IgD-negative memory B cell (primary cell): ENCODE measurements around the gene CSGALNACT2. TPM values are rescaled to one million over a fixed set of nuclear protein-coding genes. Genes with fewer than 3 reads are reported as not detected.

ENCODE experiments used
- H3K27ac Mint-ChIP-seq, 3 donors: one replicate each; pipeline ENCODE4 v1.8.0; 2020 to 2022; ENCODE audit warnings: mild to moderate bottlenecking in 3 of 3, mixed read lengths in 3 of 3, moderate library complexity in 1 of 3
- H3K27me3 Mint-ChIP-seq: one replicate; pipeline ENCODE4 v1.8.0; 2021; ENCODE audit warnings: mixed read lengths
- H3K36me3 Mint-ChIP-seq: one replicate; pipeline ENCODE4 v1.8.0; 2020; ENCODE audit warnings: mild to moderate bottlenecking, mixed read lengths
- H3K4me1 Mint-ChIP-seq, 3 donors: one replicate each; pipeline ENCODE4 v1.8.0; 2020 to 2022; ENCODE audit warnings: mixed read lengths in 3 of 3, mild to moderate bottlenecking in 1 of 3
- H3K4me3 Mint-ChIP-seq, 4 donors: one replicate each; pipeline ENCODE4 v1.8.0; 2020 to 2022; ENCODE audit warnings: mild to moderate bottlenecking in 4 of 4, mixed read lengths in 4 of 4, moderate library complexity in 3 of 4
- H3K9me3 Mint-ChIP-seq, 3 donors: one replicate each; pipeline ENCODE4 v1.8.0; 2020 to 2021; ENCODE audit warnings: mixed read lengths in 3 of 3, mild to moderate bottlenecking in 1 of 3
- polyA plus RNA-seq: library from polyadenylated mRNA; unstranded; fragments of 300-500 nt; fragmentation: Illumina TruSeq; gene quantifications from one replicate; pipeline ENCODE4 v1.2.3, GENCODE V29; 2021

Gene CSGALNACT2
- polyA plus RNA-seq, 1 donor from 2014 or later: 12.2 TPM

DNA sequence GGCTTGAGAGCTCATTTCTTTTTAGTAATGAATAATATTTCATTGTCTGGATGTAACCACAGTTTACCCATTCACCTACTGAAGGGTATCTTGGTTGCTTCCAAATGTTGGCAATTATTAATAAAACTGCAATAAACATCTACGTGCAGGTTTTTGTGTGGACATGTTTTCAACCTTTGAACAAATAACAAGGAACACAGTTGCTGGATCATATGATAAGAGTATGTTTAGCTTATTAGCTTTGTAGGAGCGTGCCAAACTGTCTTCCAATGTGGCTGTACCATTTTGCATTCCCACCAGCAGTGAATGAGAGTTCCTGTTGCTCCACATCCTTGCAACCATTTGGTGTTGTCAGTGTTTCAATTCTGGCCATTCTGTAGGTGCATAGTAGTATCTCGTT is 49.0 kb downstream of the CSGALNACT2 start:
- Mint-ChIP-seq H3K27ac (no peak overlapping the region), H3K27me3 (no peaks in the 10 kb centered on the region), H3K4me3 (no peak overlapping the region), H3K9me3 (peaks cover 0 to 1% (median 0%) of the 10 kb centered on the region in 3 donors), H3K4me1 (peaks cover 0 to 2% (median 0%) of the 10 kb centered on the region in 3 donors), H3K36me3 (peaks cover 24% of the 10 kb centered on the region)

- Mint-ChIP-seq H3K4me1 (peaks cover 0 to 2% (median 0%) of the 10 kb centered on the region in 3 donors), H3K36me3 (peaks cover 18% of the 10 kb centered on the region), H3K27ac (no peak overlapping the region), H3K9me3 (peaks cover 0 to 1% (median 0%) of the 10 kb centered on the region in 3 donors), H3K27me3 (no peaks in the 10 kb centered on the region), H3K4me3 (no peak overlapping the region)
Observed at GRCh38 chr10:43188702-43189101, 50.5 kb downstream of the CSGALNACT2 start.

DNA sequence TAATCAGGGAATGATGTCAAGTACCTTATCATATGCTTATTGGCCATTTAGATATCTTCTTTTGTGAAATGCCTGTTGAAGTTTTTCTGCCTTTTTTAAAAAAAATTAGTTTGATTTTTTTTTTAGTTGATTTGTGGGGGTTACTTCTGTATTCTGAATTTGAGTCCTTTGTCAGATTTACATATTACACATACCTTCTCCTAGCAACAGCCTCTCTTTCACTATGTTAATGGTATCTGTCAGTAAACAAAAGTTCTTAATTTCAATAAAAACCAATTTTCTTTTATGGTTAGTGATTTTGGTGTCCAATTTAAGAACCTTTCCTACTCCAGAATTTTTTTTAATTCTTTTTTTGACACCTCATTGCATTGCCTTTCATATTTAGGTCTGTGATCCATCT is 52.0 kb downstream of the CSGALNACT2 start:
- no peaks in the 10 kb centered on the region for H3K27me3 Mint-ChIP-seq
- H3K27ac Mint-ChIP-seq: no peak overlapping the region
- H3K4me3 Mint-ChIP-seq: no peak overlapping the region
- H3K9me3 Mint-ChIP-seq: peaks cover 0 to 1% (median 0%) of the 10 kb centered on the region in 3 donors
- H3K36me3 Mint-ChIP-seq: peaks cover 13% of the 10 kb centered on the region
- H3K4me1 Mint-ChIP-seq: peaks cover 0 to 2% (median 0%) of the 10 kb centered on the region in 3 donors

GRCh38 chr10:43190775-43191174 is 52.5 kb downstream of the CSGALNACT2 start:
- peaks cover 0 to 1% (median 0%) of the 10 kb centered on the region in 3 donors for H3K4me1 Mint-ChIP-seq
- no peak overlapping the region for H3K27ac Mint-ChIP-seq
- H3K27me3 Mint-ChIP-seq: no peaks in the 10 kb centered on the region
- no peak overlapping the region for H3K4me3 Mint-ChIP-seq
- peaks cover 0 to 1% (median 0%) of the 10 kb centered on the region in 3 donors for H3K9me3 Mint-ChIP-seq
- H3K36me3 Mint-ChIP-seq: peaks cover 11% of the 10 kb centered on the region

GRCh38 chr10:43192884-43193283 is 54.6 kb downstream of the CSGALNACT2 start:
- peaks cover 0 to 1% (median 0%) of the 10 kb centered on the region in 3 donors for H3K4me1 Mint-ChIP-seq
- no peak overlapping the region for H3K27ac Mint-ChIP-seq
- no peak overlapping the region for H3K4me3 Mint-ChIP-seq
- H3K36me3 Mint-ChIP-seq: peaks cover 2% of the 10 kb centered on the region
- H3K27me3 Mint-ChIP-seq: no peaks in the 10 kb centered on the region
- H3K9me3 Mint-ChIP-seq: no peaks in the 10 kb centered on the region

- Mint-ChIP-seq H3K27ac (no peak overlapping the region), H3K27me3 (peaks cover 1% of the 10 kb centered on the region), H3K4me1 (peaks cover 0 to 1% (median 0%) of the 10 kb centered on the region in 3 donors), H3K9me3 (no peaks in the 10 kb centered on the region), H3K4me3 (no peak overlapping the region), H3K36me3 (peaks cover 2% of the 10 kb centered on the region)
Observed at GRCh38 chr10:43193496-43194080, 55.3 kb downstream of the CSGALNACT2 start.

- Mint-ChIP-seq H3K36me3 (peaks cover 2% of the 10 kb centered on the region), H3K4me1 (peaks cover 0 to 1% (median 0%) of the 10 kb centered on the region in 3 donors), H3K27ac (no peak overlapping the region), H3K27me3 (peaks cover 1% of the 10 kb centered on the region), H3K4me3 (peak overlapping the region in 1 of 4 donors; percentile 28), H3K9me3 (no peaks in the 10 kb centered on the region)
Observed at GRCh38 chr10:43194266-43194665, 56.0 kb downstream of the CSGALNACT2 start.

DNA sequence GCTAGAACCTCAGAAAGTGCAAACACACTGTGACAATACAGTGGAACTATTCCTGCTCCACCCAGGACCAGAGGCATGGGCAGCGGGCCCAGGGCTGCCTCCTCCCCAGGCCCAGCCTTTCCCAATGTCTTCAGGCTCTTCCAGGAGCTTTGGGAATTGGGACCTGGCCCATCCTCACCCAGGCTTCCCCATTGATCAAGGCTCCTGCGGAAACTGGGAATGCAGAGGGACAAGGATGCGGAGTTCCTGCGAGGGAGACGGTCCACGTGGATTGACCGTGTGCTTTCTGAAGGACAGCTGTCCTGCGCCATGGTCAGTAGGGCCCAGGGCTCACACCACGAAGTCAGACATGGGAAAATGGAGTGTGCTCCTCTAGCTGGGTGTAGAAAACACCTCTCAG is 56.6 kb downstream of the CSGALNACT2 start:
- Mint-ChIP-seq H3K9me3 (no peaks in the 10 kb centered on the region), H3K27me3 (peaks cover 1% of the 10 kb centered on the region), H3K4me1 (peaks cover 0 to 1% (median 0%) of the 10 kb centered on the region in 3 donors), H3K36me3 (peaks cover 2% of the 10 kb centered on the region), H3K4me3 (no peak overlapping the region), H3K27ac (no peak overlapping the region)

DNA sequence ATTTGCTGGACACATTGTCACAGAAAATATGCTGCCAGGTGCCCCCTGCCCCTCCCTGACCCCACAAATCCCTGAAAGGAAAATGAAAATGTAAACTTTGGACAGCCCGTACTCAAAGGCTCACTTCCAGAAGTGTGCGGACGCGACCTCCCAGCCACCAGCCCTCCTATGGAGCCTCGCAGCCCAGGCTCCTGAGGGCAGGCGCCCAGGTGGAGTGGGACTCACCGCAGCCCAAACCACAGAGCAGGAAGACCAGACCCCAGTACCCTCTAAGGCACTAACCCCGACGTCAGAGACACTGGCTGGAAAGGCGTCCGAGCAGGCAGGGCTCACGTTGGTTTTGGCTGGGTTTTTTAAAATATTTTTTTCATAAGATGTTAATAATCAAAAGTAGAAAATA is 57.3 kb downstream of the CSGALNACT2 start:
- no peaks in the 10 kb centered on the region for H3K9me3 Mint-ChIP-seq
- H3K27ac Mint-ChIP-seq: no peak overlapping the region
- peaks cover 2% of the 10 kb centered on the region for H3K36me3 Mint-ChIP-seq
- H3K4me1 Mint-ChIP-seq: no peaks in the 10 kb centered on the region
- no peak overlapping the region for H3K4me3 Mint-ChIP-seq
- peaks cover 1% of the 10 kb centered on the region for H3K27me3 Mint-ChIP-seq

GRCh38 chr10:43196131-43196980 is 58.1 kb downstream of the CSGALNACT2 start:
- no peaks in the 10 kb centered on the region for H3K4me1 Mint-ChIP-seq
- no peaks in the 10 kb centered on the region for H3K9me3 Mint-ChIP-seq
- H3K27me3 Mint-ChIP-seq: peaks cover 1% of the 10 kb centered on the region
- no peak overlapping the region for H3K27ac Mint-ChIP-seq
- H3K4me3 Mint-ChIP-seq: no peak overlapping the region
- H3K36me3 Mint-ChIP-seq: peaks cover 2% of the 10 kb centered on the region

DNA sequence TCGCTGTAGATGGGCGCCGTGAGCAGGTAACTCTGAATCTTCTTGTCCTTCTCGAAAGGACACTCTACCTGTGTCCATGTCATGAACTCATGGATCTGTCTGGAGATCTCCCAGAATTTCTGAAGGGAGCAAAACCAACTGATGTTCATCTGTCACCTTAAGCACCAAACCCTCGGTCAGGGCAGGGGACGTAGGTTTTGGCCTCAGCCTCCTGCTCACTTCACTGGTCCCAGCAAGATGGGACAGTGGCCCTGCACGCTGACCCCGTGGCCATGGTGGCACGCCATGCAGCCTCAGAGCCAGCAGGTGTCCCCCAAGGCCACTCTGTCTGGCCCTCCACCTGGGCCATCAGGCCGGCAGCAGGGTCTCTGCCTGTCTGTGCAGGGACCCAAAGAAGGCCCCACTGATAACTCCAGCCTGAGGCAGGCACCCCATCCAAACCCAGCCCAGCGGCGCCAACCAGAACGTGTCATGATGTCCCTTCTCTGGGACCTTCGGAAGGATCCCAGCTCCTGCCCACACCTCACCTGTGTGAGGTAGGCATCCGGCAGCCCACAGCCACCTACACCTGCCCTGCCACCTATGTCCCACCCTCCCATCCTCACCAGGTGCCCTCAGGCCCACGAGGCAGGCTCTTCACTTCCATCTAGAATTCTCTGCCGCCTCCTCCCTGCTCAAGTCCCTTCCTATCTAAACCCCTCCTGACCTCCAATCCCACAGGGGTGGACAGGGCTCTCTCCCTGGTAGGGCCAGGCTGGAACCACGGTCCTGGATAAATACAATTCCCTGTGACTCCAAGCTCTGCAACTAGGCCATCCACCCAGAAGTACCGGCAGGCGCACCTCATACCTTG is 59.0 kb downstream of the CSGALNACT2 start:
- Mint-ChIP-seq H3K27ac (no peak overlapping the region), H3K4me1 (peaks cover 0 to 4% (median 0%) of the 10 kb centered on the region in 3 donors), H3K9me3 (no peaks in the 10 kb centered on the region), H3K27me3 (peaks cover 1% of the 10 kb centered on the region), H3K36me3 (peaks cover 2% of the 10 kb centered on the region), H3K4me3 (peak overlapping the region in 1 of 4 donors; percentile 5)

DNA sequence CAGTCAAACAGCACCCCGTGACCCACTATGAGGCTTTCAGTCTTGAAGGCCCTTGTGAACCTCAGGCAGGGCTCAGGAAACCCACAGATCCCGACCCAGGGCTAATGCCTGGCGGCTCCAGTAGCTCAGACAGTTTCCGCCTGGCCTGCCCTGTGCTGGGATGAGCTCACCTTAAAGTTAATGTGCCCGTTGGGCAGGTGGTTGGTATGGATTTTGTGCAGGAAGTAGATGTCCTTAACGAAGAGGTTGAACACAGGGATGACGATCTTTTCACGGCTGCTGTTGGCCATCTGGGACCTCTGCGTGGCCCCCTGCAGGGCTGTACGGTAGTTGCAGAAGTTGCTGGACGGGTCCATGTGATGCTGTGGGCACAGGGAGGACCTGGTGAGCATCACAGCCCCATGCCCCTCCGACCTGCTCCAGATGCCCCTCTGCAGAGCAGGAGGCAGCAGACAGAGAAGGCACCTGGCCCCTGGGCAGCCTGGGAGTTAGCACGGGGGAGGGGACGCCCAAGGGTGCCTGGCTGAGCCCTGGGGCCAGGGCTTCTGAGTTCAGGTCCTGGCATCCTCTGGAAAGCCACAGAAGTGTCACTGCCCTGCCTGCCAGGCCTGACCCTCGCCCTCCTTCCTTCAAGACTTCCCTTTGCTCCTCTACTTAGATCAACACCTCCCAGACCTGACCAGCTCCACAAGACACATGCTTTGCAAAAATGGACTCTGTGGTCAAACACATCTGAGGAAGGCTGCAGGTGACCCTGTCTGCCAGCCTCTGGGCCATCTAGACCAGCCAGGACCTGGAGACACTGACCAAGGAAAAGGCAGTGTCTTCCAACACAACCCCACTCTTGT is 59.8 kb downstream of the CSGALNACT2 start:
- H3K4me3 Mint-ChIP-seq: no peak overlapping the region
- H3K9me3 Mint-ChIP-seq: no peaks in the 10 kb centered on the region
- H3K27me3 Mint-ChIP-seq: peaks cover 1% of the 10 kb centered on the region
- peaks cover 2% of the 10 kb centered on the region for H3K36me3 Mint-ChIP-seq
- peak overlapping the region in 1 of 3 donors; percentile 67 for H3K27ac Mint-ChIP-seq
- H3K4me1 Mint-ChIP-seq: peaks cover 0 to 4% (median 0%) of the 10 kb centered on the region in 3 donors

DNA sequence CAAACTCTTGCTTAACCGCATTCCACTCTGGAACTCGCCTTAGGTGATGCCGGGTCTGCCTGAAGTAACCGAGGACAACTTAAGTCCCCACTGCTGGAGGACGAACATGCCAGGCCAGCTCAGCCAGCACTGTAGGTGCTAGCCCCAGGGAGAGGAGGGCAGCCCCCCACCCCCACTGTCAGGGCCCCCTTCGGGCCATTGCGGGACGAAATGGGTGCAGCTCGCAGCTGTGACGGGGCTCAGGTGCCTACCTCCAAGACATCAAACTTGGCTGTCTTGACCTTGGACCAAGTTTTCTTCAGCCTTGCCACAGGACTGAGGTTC is 60.4 kb downstream of the CSGALNACT2 start:
- peak overlapping the region in 1 of 3 donors; percentile 67 for H3K27ac Mint-ChIP-seq
- H3K4me3 Mint-ChIP-seq: no peak overlapping the region
- H3K27me3 Mint-ChIP-seq: peaks cover 1% of the 10 kb centered on the region
- peaks cover 0 to 4% (median 0%) of the 10 kb centered on the region in 3 donors for H3K4me1 Mint-ChIP-seq
- H3K9me3 Mint-ChIP-seq: no peaks in the 10 kb centered on the region
- peaks cover 2% of the 10 kb centered on the region for H3K36me3 Mint-ChIP-seq

DNA sequence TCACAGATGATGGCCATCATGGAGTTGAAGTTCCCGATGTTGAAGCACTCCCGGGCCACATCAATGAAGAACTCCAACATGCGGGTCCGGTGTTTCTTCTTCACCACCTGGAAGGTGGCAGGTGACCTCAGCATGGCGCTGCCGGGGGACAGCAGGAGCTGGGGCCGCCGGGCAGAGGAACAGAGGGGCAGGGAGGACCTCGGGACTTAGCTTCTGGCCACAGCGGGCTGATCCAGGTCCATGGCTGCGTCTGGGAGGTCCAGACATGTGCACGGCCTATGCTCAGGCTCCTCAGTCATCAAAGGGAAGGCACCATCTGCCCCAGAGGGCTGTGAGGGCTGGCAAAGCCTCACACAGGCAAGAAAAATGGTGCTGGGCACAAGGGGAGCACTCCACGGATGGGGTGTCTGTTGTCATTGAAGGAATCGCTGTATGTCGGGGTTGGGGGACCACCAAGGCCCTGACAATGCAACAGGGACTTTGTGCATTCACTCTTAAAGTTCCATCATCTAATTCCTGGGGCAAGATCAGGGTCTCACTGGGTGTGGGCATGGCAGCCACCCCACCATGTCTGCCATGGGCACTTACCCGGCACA is 60.9 kb downstream of the CSGALNACT2 start:
- H3K27ac Mint-ChIP-seq: no peak overlapping the region
- no peaks in the 10 kb centered on the region for H3K9me3 Mint-ChIP-seq
- H3K27me3 Mint-ChIP-seq: peaks cover 1% of the 10 kb centered on the region
- H3K36me3 Mint-ChIP-seq: peaks cover 2% of the 10 kb centered on the region
- peaks cover 0 to 4% (median 0%) of the 10 kb centered on the region in 3 donors for H3K4me1 Mint-ChIP-seq
- no peak overlapping the region for H3K4me3 Mint-ChIP-seq
